RWPE1 (cell line): ENCODE data around the gene DYNC1H1.
A peak's percentile ranks its signal among the peaks of the same experiment; 100 is the strongest.

ENCODE experiments used
- CTCF ChIA-PET: fragments of 350-600 bp; sonication (Branson Sonifier 250); formaldehyde crosslinking; extraction: SDS; loops from one replicate; lab custom pipeline; 2021; lab: Yijun Ruan, JAX
- POLR2A ChIA-PET: fragments of 400-600 bp; formaldehyde crosslinking; extraction: SDS; loops from one replicate; lab custom pipeline; 2020; ENCODE audit warnings: antibody characterized with exemption; ENCODE audit not compliant: low non-redundant PET; lab: Yijun Ruan, JAX
- DNase-seq: peaks from one replicate; pipeline ENCODE4 v3.0.0; 2012; ENCODE audit warnings: low spot score
- H3K27ac ChIP-seq: fragments of 450-650 bp; 2 replicates; pipeline ENCODE4 v1.5.1; 2017
- CTCF ChIP-seq: fragments of 450-650 bp; conservative IDR thresholded peaks from 2 replicates; pipeline ENCODE4 v1.5.1; 2017; ENCODE audit warnings: low read depth, mild to moderate bottlenecking

DYNC1H1 gene

GRCh38 chr14:101992708-101993107 is 28.3 kb downstream of the DYNC1H1 start:
- DNase-seq, result no peak
- H3K27ac ChIP-seq, result peak overlapping the region; percentile 41
- no peak for TF ChIP-seq CTCF
- ChIA-PET POLR2A (interaction anchor here (0.6 kb wide), 1 partner anchor 84 kb away, joined by 9 read pairs; no protein-coding TSS in a partner anchor), CTCF (no interaction called here)

- CTCF ChIA-PET, result interaction anchor here (0.8 kb wide), 1 partner anchor 1395 kb away, joined by 3 read pairs; no protein-coding TSS in a partner anchor
- H3K27ac ChIP-seq, result no peak overlapping the region
- POLR2A ChIA-PET, result no interaction called here
- DNase-seq, result no peak
- TF ChIP-seq CTCF, result no peak
These were observed 33.3 kb downstream of the DYNC1H1 start for GRCh38 chr14:101997429-101998336.

- no peak for DNase-seq
- ChIA-PET CTCF (interaction anchor here (0.6 kb wide), 1 partner anchor 39 kb away, joined by 3 read pairs; no protein-coding TSS in a partner anchor), POLR2A (interaction anchor here (0.7 kb wide), 1 partner anchor 47 kb away, joined by 5 read pairs; no protein-coding TSS in a partner anchor)
- no peak overlapping the region for H3K27ac ChIP-seq
- no peak for TF ChIP-seq CTCF
These were observed 36.5 kb downstream of the DYNC1H1 start for GRCh38 chr14:102000902-102001301.

- no peak for TF ChIP-seq CTCF
- ChIA-PET POLR2A (no interaction called here), CTCF (interaction anchor here (0.6 kb wide), 1 partner anchor 21 kb away, joined by 4 read pairs; no protein-coding TSS in a partner anchor)
- DNase-seq, result no peak
- H3K27ac ChIP-seq, result no peak overlapping the region; the same call in 1 of the 2 replicates
These were observed 41.0 kb downstream of the DYNC1H1 start for GRCh38 chr14:102005336-102005735.

- no peak for DNase-seq
- ChIA-PET CTCF (no interaction called here), POLR2A (no interaction called here)
- TF ChIP-seq CTCF, result no peak
- H3K27ac ChIP-seq, result no peak overlapping the region
These were observed 43.6 kb downstream of the DYNC1H1 start for GRCh38 chr14:102007916-102008418.

GRCh38 chr14:102008891-102009290 is 44.5 kb downstream of the DYNC1H1 start:
- H3K27ac ChIP-seq, result no peak overlapping the region
- TF ChIP-seq CTCF, result no peak
- CTCF ChIA-PET, result interaction anchor here (0.5 kb wide), 1 partner anchor 29 kb away, joined by 3 read pairs; no protein-coding TSS in a partner anchor
- POLR2A ChIA-PET, result no interaction called here
- no peak for DNase-seq
